Measurements from ENCODE around the gene GNL3L.
"Not testable (repeated sequence)": the region's sequence is repeated elsewhere in the genome, so short reads cannot be mapped to it uniquely, and the experiment has no call there.

Gene GNL3L, protein sequence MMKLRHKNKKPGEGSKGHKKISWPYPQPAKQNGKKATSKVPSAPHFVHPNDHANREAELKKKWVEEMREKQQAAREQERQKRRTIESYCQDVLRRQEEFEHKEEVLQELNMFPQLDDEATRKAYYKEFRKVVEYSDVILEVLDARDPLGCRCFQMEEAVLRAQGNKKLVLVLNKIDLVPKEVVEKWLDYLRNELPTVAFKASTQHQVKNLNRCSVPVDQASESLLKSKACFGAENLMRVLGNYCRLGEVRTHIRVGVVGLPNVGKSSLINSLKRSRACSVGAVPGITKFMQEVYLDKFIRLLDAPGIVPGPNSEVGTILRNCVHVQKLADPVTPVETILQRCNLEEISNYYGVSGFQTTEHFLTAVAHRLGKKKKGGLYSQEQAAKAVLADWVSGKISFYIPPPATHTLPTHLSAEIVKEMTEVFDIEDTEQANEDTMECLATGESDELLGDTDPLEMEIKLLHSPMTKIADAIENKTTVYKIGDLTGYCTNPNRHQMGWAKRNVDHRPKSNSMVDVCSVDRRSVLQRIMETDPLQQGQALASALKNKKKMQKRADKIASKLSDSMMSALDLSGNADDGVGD

GRCh38 chrX:54529552-54530356 is at the start of gene GNL3L:
Gene GNL3L (plus strand): TSS chrX:54530219. CDS start chrX:54532567, 2,348 bp downstream.
- TF ChIP-seq CTCF (IDR thresholded peaks at IDR 0.05; ENCODE audit: borderline replicate concordance, insufficient read depth, low read depth, low read length) = no peak
- H3K4me3 ChIP-seq (ENCODE audit: low read depth, low read length) = peak within 1 kb of the TSS; percentile 79

DNA sequence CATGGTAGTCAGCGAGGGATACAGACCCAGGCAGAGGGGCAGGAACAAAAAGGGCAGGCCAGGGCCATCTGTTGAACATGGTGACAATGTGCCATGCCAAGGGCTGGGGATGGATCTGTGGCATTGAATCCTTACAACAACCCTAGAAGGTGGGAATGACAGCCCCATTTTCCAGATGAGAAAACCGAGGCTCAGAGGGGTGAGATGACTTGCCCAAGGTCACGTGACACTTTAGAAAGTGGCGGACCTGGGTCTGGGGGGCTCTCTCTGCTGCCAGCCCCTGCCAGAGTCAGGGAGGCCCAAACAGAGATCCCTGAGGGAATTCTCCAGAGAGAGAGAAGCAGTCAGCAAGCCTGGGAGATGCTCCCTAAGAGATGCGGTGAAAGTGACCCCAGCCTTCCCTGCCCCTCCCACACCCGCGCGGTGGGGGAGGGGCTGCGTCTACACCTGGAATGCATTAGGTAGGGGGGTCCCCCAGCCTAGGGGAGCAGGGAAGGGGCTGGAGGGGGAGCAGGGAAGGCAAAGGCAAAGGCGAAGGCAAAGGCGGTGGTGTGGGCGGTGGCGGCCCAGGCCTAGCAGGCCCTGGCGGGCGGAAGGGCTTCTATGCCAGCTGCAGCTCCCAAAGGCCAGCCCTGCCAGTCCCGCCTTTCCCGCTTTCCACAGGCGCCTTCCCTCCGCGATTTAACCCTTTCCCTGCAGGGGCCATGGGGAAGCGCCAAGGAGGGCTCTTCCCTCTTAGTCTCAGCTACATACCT is 47.0 kb upstream of the GNL3L start:
- H3K4me3 ChIP-seq (ENCODE audit: low read depth, low read length) = no peak overlapping the region
- TF ChIP-seq CTCF (IDR thresholded peaks at IDR 0.05; ENCODE audit: borderline replicate concordance, insufficient read depth, low read depth, low read length) = no peak

DNA sequence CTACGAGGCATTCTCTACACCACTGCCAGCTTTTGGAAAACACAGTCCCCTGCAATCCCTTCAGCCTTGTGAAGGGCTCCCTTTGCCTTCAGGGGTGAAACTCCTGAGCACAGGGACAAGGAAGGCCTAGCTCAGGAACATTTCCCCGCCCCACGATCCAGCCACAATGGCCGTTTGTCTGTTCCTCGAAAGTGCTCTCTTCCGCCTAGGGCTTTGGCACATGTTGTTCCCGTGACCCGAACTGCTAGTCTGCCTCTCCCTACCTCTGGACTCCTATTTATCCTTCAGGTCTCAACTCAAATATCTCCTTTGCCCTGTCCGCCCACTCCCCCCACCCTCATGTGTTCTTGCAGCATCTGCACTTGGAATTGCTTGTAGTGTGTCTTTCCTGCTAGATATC is 46.1 kb upstream of the GNL3L start:
- no peak for TF ChIP-seq CTCF (IDR thresholded peaks at IDR 0.05; ENCODE audit: borderline replicate concordance, insufficient read depth, low read depth, low read length)

DNA sequence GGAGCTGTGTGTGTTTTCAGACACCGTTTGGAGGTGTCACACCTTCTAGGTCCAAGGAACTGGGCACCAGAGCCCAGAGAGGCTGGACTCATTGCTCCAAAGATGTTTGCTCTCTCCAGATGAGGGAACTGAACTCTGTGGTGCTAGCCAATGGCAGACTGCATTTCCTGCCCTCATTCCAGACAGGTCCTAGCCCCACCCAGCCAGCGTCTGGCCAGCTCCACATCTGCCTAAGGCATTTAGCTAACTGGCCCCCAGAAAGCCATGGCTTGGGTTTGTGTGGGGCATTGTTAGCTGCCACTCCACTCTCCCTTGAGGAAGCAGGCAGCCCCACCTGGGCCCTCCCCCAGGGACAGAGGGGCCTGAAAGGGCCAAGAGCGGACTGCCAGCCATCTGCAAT is 45.4 kb upstream of the GNL3L start:
- no peak for TF ChIP-seq CTCF (IDR thresholded peaks at IDR 0.05; ENCODE audit: borderline replicate concordance, insufficient read depth, low read depth, low read length)
- H3K4me3 ChIP-seq (ENCODE audit: low read depth, low read length) = no peak overlapping the region

More for the DNA sequence above, 46.1 kb upstream of the GNL3L start:
- no peak overlapping the region for H3K4me3 ChIP-seq (ENCODE audit: low read depth, low read length)

DNA sequence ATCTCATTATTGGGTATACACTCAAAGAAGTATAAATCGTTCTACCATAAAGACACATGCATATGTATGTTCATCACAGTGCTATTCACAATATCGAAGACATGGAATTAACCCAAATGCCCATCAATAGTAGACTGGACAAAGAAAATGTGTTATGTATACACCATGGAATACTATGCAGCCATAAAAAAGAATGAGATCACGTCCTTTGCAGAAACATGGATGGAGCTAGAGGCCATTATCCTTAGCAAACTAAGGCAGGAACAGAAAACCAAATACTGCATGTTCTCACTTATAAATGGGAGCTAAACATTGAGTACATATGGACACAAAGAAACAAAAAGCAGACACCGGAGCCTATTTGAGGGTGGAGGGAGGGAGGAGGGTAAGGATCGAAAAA is 40.2 kb upstream of the GNL3L start:
- not testable (repeated sequence) for H3K4me3 ChIP-seq (ENCODE audit: low read depth, low read length)

GRCh38 chrX:54492340-54492739 is 37.7 kb upstream of the GNL3L start:
- no peak overlapping the region for H3K4me3 ChIP-seq (ENCODE audit: low read depth, low read length)

More at GRCh38 chrX:54492340-54492739, 37.7 kb upstream of the GNL3L start:
- TF ChIP-seq CTCF (IDR thresholded peaks at IDR 0.05; ENCODE audit: borderline replicate concordance, insufficient read depth, low read depth, low read length) = no peak
